Psoas muscle (tissue), 8 donors: Measurements from ENCODE around the gene BBS9. TPM values are rescaled to one million over a fixed set of nuclear protein-coding genes. Genes with fewer than 3 reads are reported as not detected.

Experiments used
- ATAC-seq, 4 donors: fragments of 200-7000 bp; cut with Tn5 transposase; one replicate each; pipeline ENCODE4 v1.9.1; 2020; ENCODE audit warnings: moderate library complexity in 3 of 4, mild to moderate bottlenecking in 2 of 4
- DNase-seq, 2 donors: peaks; one replicate each; pipeline ENCODE4 v3.0.0-alpha.2; 2020
- H3K27ac ChIP-seq: fragments of 200-600 bp; one replicate; pipeline ENCODE4 v1.8.0; 2022
- H3K27me3 ChIP-seq, 3 donors: fragments of 200-600 bp in 1 of 3; one replicate each; pipeline versions ENCODE4 v1.6.1 to v1.8.0; 2013 to 2022; ENCODE audit warnings: low read length in 2 of 3, mild to moderate bottlenecking in 2 of 3, moderate library complexity in 1 of 3; ENCODE audit not compliant: insufficient read depth in 3 of 3
- H3K36me3 ChIP-seq, 2 donors: fragments of 200-600 bp in 1 of 2; one replicate each; pipeline versions ENCODE4 v1.6.1 to v1.8.0; 2013 to 2022; ENCODE audit warnings: low read depth in 1 of 2, mild to moderate bottlenecking in 1 of 2, moderate library complexity in 1 of 2; ENCODE audit not compliant: insufficient read depth in 1 of 2
- H3K4me1 ChIP-seq: fragments of 200-600 bp; one replicate; pipeline ENCODE4 v1.8.0; 2022
- H3K4me3 ChIP-seq: fragments of 200-600 bp; one replicate; pipeline ENCODE4 v1.8.0; 2022; ENCODE audit warnings: mild to moderate bottlenecking
- H3K9me3 ChIP-seq: fragments of 200-600 bp; one replicate; pipeline ENCODE4 v1.8.0; 2022
- WGBS, 3 donors: extraction: QIAGEN DNeasy Blood & Tissue Kit; methylation state at CpG; one replicate each; pipeline versions ENCODE4 v1.1.6 to v1.1.7; 2013; 5-methylcytosine and 5-hydroxymethylcytosine counted together
- intact Hi-C, 2 donors: fragments of 100-400 bp; cut with DNase I; formaldehyde crosslinking; loops; one replicate each; pipeline versions ENCODE4 v1.11.0 to v1.14.2; 2022
- polyA plus RNA-seq, 3 donors: library from polyadenylated mRNA; stranded (reverse); fragments of 200-250 nt; gene quantifications; one replicate each; pipeline ENCODE4 v1.2.3, GENCODE V29; 2013
- total RNA-seq, 4 donors: library from RNA; stranded (reverse); fragmentation: NEBNext Ultra II Directional in 2 of 4; extraction: Animal tissue kit (Norgen Biotek cat#: 25700) in 2 of 4; gene quantifications; one replicate each; pipeline versions ENCODE4 v1.2.1 to v1.2.4, GENCODE V29; 2021 to 2023
- TF ChIP-seq, protein P1 (sequence below): fragments of 200-600 bp; IDR thresholded peaks from one replicate; pipeline ENCODE4 v1.8.0; 2022; ENCODE audit warnings: antibody characterized with exemption
- donor health status: healthy with polysubstance abuse.
- donor health status: DM: no; HTN: no; CAD: no; lungs with moderate emphysema.
- donor health status: Bipolar disorder and iron deficiency.
- donor health status: healthy.
- donor health status: DM: yes; HTN: yes; CAD: no.
- donor health status: DM: no; HTN: no; CAD: no.
- donor health status: DM: no; HTN: no; CAD: no.
- donor health status: DM: yes; HTN: yes; CAD: no.

BBS9 gene
- total and polyA plus RNA-seq, 7 donors, result 2.7 to 7.3 (median 4.1) TPM

DNA sequence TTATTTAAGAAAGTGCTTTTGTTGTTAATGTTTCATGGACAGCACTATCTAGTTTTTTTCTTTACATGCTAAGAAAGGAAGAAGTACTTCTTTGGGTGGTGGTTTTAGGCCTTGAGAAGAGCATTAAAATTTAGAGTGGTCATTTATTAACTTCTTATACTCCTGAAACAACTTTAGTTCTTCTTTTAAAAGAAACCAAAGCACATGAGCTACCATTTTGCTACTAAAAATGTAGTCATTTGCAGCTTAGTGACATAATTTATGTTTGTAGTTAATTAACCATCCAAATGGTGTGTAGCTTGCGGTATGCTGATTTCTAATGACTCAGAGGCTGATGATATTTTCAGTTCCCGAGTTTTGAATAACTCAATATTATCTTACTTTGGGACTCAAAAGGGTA lies 207.5 kb downstream of the BBS9 start:
- intact Hi-C loops, result no loop called here
- Histone ChIP-seq H3K4me1 (no peaks in the 10 kb centered on the region), H3K9me3 (no peaks in the 10 kb centered on the region), H3K4me3 (no peak overlapping the region), H3K36me3 (no peaks in the 10 kb centered on the region), H3K27ac (no peak overlapping the region), H3K27me3 (no peaks in the 10 kb centered on the region)
- WGBS, 3 donors, result 78 to 82% (median 81%) methylated on average over 2 of the region's 2 CpGs
- ATAC-seq (no peak), DNase-seq (no peak)
- TF ChIP-seq, protein P1, sequence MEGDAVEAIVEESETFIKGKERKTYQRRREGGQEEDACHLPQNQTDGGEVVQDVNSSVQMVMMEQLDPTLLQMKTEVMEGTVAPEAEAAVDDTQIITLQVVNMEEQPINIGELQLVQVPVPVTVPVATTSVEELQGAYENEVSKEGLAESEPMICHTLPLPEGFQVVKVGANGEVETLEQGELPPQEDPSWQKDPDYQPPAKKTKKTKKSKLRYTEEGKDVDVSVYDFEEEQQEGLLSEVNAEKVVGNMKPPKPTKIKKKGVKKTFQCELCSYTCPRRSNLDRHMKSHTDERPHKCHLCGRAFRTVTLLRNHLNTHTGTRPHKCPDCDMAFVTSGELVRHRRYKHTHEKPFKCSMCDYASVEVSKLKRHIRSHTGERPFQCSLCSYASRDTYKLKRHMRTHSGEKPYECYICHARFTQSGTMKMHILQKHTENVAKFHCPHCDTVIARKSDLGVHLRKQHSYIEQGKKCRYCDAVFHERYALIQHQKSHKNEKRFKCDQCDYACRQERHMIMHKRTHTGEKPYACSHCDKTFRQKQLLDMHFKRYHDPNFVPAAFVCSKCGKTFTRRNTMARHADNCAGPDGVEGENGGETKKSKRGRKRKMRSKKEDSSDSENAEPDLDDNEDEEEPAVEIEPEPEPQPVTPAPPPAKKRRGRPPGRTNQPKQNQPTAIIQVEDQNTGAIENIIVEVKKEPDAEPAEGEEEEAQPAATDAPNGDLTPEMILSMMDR, result no peak

DNA sequence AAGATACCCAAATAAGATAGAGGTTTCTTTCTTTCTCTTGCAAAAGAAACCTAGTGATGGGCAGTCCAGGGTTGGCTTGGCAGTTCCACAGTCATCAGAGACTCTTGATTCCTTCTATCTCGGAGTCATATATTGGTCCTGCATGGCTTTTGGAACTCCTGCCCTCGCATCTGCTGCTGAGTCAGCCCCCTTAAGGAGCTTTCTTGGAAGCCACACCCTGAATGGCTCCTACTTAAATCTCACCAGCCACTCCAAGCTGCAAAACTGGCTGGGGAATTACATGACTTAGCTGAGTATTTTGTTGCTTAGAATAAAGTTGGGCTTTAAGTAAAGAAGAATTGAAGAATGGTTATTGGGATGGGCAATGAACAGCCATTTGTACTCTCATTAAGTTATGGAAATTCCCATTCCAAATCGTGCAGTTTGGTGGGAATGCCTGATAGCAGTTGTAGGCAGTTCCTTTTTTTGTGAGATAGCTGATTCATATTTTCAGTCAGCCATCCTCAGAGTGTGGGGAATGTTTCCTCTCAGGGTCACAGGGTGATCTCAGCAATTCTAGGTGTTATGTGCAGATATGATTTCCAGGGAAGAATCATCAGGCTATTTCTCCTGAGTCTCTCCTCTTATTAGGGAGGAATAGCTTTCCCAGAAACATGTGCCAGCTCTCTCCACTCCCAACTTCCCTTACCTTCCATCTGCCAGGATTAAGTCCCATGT lies 209.9 kb downstream of the BBS9 start:
- Histone ChIP-seq H3K36me3 (no peaks in the 10 kb centered on the region), H3K27ac (no peak overlapping the region), H3K27me3 (no peaks in the 10 kb centered on the region), H3K4me3 (no peak overlapping the region), H3K9me3 (no peaks in the 10 kb centered on the region), H3K4me1 (no peaks in the 10 kb centered on the region)
- intact Hi-C loops, result no loop called here
- TF ChIP-seq, protein P1, result no peak
- ATAC-seq, result no peak
- no peak for DNase-seq
- 59 to 75% (median 73%) methylated on average over 3 of the region's 3 CpGs for WGBS, 3 donors

DNA sequence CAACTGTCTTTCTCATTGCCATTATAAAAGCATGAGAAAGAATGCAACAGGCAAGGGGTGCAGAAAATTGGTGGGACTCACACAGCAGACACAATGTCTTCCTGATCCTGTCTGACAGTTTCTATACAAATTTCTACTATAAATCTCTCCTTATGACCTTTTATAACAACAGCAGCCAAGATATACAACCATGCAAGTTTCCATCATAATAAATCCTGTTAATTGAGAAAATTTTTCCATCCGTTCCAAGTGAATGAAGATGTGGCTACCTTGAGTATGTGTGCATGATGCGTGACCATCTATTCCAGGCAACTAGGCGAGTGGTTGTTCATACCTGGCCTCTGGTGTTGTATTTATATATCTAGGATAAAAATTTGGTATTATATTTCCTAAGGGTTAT lies 216.7 kb downstream of the BBS9 start:
- WGBS, 3 donors, result 86 to 93% (median 86%) methylated on average over 3 of the region's 3 CpGs
- TF ChIP-seq, protein P1, result no peak
- no peak for ATAC-seq

DNA sequence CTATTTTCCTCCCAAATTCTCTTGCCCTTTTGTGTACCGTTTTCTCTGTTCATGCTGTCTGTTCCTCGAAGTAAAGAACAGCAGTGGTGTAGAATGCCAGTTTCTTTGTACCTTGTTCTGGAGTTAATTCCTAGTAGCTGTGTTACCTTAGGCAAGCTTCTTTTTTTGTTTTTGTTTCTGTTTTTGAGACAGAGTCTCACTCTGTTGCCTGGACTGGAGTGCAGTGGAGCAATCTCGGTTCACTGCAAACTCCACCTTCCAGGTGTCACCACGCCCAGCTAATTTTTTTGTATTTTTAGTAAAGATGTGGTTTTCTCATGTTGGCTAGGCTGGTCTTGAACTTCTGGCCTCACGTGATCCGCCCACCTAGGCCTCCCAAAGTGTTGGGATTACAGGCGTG lies 221.2 kb downstream of the BBS9 start:
- H3K27ac ChIP-seq, result no peak overlapping the region
- ATAC-seq, result no peak
- no peaks in the 10 kb centered on the region for H3K36me3 ChIP-seq
- H3K27me3 ChIP-seq, result no peaks in the 10 kb centered on the region
- no peaks in the 10 kb centered on the region for H3K9me3 ChIP-seq
- H3K4me3 ChIP-seq, result no peak overlapping the region
- TF ChIP-seq, protein P1, result no peak
- DNase-seq, result no peak
- intact Hi-C loops, result no loop called here
- no peaks in the 10 kb centered on the region for H3K4me1 ChIP-seq
- 95 to 97% (median 95%) methylated on average over 7 of the region's 7 CpGs for WGBS, 3 donors

More for the DNA sequence above, 216.7 kb downstream of the BBS9 start:
- no peaks in the 10 kb centered on the region for H3K9me3 ChIP-seq
- no peak for DNase-seq
- no peak overlapping the region for H3K27ac ChIP-seq
- intact Hi-C loops, result no loop called here
- H3K4me1 ChIP-seq, result no peaks in the 10 kb centered on the region
- H3K36me3 ChIP-seq, result no peaks in the 10 kb centered on the region
- no peaks in the 10 kb centered on the region for H3K27me3 ChIP-seq
- H3K4me3 ChIP-seq, result no peak overlapping the region

DNA sequence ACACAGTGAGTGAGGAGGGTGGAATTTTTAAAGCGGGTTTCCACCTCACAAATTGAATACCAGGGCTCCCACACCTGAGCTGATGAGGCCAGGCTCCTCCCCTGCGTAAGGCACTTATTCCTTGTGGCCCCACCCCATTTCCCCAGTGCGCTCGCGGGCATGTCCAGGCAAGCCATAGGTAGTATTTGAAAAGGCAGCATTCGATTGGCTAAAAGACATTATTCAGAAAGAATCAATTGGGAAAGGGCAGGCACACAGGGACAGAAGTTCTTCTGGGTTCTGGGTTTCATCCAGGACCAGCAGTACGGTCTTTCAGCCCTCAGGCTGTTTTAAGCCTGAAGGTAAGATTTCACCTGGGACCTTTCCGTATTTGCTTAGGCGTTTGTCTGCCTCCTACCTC lies 222.3 kb downstream of the BBS9 start:
- TF ChIP-seq, protein P1, result no peak
- H3K4me1 ChIP-seq, result no peaks in the 10 kb centered on the region
- H3K36me3 ChIP-seq, result no peaks in the 10 kb centered on the region
- H3K27me3 ChIP-seq, result no peaks in the 10 kb centered on the region
- intact Hi-C loops, result no loop called here
- DNase-seq, result no peak
- WGBS, 3 donors, result 97% methylated on average over 9 of the region's 9 CpGs
- H3K4me3 ChIP-seq, result no peak overlapping the region
- ATAC-seq, result no peak
- no peaks in the 10 kb centered on the region for H3K9me3 ChIP-seq
- H3K27ac ChIP-seq, result no peak overlapping the region
